Activated T-helper 2 cell treated with anti-CD3 and anti-CD28 coated beads, Interferon-gamma antibody, Interleukin-2, Interleukin-4, amounts not matched to agents 10 μg/mL and 5 μg/mL and 100 μg/mL, durations not matched to agents 14 hours and 24 hours and 36 hours (primary cell): ENCODE measurements around the gene KIF2C. TPM values are rescaled to one million over a fixed set of nuclear protein-coding genes. Genes with fewer than 3 reads are reported as not detected.
A peak's percentile ranks its signal among the peaks of the same experiment; 100 is the strongest.
"Not testable (repeated sequence)": the region's sequence is repeated elsewhere in the genome, so short reads cannot be mapped to it uniquely, and the experiment has no call there.

ENCODE experiments used
- DNase-seq: peaks from one replicate; pipeline ENCODE4 v3.0.0; 2021; ENCODE audit warnings: low spot score
- H3K27ac Mint-ChIP-seq: one replicate; pipeline ENCODE4 v1.8.0; 2021; ENCODE audit warnings: mixed read lengths
- H3K27me3 Mint-ChIP-seq: one replicate; pipeline ENCODE4 v1.8.0; 2021; ENCODE audit warnings: low read depth, mixed read lengths
- H3K36me3 Mint-ChIP-seq: one replicate; pipeline ENCODE4 v1.8.0; 2021; ENCODE audit warnings: low read depth, mixed read lengths
- H3K4me1 Mint-ChIP-seq: one replicate; pipeline ENCODE4 v1.8.0; 2021; ENCODE audit warnings: low read depth, mixed read lengths
- H3K4me3 Mint-ChIP-seq: one replicate; pipeline ENCODE4 v1.8.0; 2021; ENCODE audit warnings: low read depth, mild to moderate bottlenecking, moderate library complexity, mixed read lengths
- H3K9me3 Mint-ChIP-seq: one replicate; pipeline ENCODE4 v1.8.0; 2021; ENCODE audit warnings: mixed read lengths
- intact Hi-C: fragments of 100-400 bp; cut with micrococcal nuclease; formaldehyde crosslinking; loops from one replicate; pipeline ENCODE4 v1.15.1; 2023
- total RNA-seq: library from RNA; stranded (reverse); gene quantifications from 2 replicates; pipeline ENCODE4 v1.2.3, GENCODE V29; 2022

The KIF2C gene
- total RNA-seq, 1 donor from 2014 or later = 83.5 TPM

DNA sequence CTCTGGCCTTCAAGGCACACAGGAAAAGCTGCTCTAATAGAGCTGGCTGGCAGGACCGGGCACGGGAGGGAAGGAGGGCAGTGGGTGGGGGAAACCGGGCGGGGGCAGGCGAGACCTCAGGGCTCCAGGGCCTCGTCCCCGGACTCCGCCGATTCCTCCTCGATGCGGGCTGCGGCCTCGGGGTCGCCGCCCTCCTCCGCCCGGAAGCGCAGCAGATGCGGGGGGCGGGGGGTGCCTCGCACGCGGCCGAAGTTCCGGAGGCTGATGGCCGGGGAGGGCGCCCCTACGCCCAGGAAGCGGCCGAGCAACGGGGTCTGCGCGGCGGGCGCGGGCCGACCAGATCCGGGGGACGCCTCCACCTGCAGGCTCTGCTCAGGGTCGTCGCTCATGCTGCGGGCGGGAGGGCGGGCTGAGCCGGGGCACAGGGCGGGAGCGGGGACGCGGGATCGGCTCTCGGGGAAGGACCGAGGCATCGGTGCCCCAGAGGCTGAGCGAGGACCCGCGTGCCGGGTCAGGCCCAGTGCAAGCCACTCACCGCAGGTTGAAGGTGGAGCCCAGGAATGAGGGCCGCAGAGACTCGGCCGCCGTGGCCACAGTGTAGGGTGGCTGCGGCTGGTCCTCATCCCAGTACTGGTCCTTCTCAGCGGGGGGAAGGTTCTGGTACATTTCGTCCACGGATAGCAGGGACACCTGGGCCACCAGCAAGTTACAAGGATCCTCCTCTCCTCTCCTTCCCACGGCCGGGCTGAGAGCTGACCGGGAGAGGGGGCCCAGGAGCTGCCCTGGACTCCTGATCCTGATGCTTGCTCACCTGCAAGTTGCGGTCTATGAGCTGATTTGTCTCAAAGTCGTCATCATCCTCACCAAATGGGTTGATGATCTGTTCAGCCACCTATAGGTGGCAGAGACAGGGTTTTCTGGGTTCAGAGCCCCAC lies 44.7 kb downstream of the KIF2C start:
- Mint-ChIP-seq H3K4me3 (peak overlapping the region; percentile 56), H3K27me3 (no peaks in the 10 kb centered on the region), H3K9me3 (no peaks in the 10 kb centered on the region), H3K27ac (peak overlapping the region; percentile 63), H3K36me3 (peaks cover 41% of the 10 kb centered on the region), H3K4me1 (peaks cover 35% of the 10 kb centered on the region)
- intact Hi-C loops = loop anchor here (2.0 to 5.0 kb wide), 3 partner anchors 14 to 228 kb away; partner anchors contain the start of genes HECTD3 and UROD
- no peak for DNase-seq

DNA sequence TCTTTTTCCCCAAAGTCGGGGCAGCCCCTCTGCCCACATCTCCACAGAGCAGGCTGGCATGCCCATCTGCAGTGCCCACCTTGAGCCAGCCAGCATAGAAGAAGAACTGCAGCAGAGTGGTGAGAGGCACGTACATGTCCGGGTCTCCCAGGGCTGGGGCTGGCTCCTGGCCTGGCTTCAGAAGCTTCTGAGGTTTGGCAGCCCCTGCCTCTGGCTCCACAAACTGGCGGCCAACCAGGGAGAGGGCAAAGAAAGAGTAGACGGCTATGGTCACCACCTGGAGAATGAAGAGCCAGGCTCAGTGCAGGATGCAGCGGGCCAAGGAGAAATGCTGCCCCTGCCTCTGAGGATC lies 45.4 kb downstream of the KIF2C start:
- intact Hi-C loops = loop anchor here (2.0 to 5.0 kb wide), 3 partner anchors 14 to 227 kb away; partner anchors contain the start of genes HECTD3 and UROD
- H3K4me3 Mint-ChIP-seq = peak overlapping the region; percentile 72

DNA sequence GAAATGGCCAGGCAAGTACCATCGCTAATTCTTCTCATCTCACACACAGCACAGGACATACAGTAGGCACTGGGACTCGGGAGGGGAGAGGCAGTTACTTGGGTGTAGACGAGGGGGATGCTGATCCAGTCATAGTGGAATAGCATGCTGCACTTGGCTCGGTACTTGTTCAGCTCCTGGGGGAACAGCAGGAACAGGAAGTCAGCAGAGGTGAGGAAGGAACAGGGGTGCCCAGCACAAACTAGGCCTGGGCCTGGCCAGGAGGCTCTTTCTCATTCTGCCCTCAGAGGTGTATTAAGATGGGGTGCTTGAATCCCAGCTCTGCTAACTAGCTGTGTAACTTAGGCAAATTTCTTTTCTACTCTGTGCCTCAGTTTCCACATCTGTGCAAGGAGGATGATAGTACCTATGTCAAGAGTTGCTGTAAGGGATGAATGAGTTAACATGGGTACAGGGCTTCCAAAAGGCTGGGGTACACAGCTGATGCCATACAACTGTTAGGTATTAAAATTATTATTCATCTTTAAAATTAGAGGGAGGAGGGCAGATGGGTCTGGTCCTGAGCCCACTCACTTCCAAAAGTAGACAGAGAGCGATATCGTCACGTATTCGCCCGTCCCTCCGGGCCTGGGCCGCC lies 46.0 kb downstream of the KIF2C start:
- Mint-ChIP-seq H3K4me1 (peaks cover 31% of the 10 kb centered on the region), H3K9me3 (no peaks in the 10 kb centered on the region), H3K27ac (peak overlapping the region; percentile 46), H3K36me3 (peaks cover 29% of the 10 kb centered on the region), H3K4me3 (peak overlapping the region; percentile 72), H3K27me3 (no peaks in the 10 kb centered on the region)
- DNase-seq = no peak
- intact Hi-C loops = loop anchor here (2.0 to 5.0 kb wide), 3 partner anchors 13 to 227 kb away; partner anchors contain the start of genes HECTD3 and UROD

More for the DNA sequence above, 45.4 kb downstream of the KIF2C start:
- DNase-seq = no peak
- Mint-ChIP-seq H3K27me3 (no peaks in the 10 kb centered on the region), H3K36me3 (peaks cover 35% of the 10 kb centered on the region), H3K9me3 (no peaks in the 10 kb centered on the region), H3K4me1 (peaks cover 35% of the 10 kb centered on the region), H3K27ac (peak overlapping the region; percentile 63)

DNA sequence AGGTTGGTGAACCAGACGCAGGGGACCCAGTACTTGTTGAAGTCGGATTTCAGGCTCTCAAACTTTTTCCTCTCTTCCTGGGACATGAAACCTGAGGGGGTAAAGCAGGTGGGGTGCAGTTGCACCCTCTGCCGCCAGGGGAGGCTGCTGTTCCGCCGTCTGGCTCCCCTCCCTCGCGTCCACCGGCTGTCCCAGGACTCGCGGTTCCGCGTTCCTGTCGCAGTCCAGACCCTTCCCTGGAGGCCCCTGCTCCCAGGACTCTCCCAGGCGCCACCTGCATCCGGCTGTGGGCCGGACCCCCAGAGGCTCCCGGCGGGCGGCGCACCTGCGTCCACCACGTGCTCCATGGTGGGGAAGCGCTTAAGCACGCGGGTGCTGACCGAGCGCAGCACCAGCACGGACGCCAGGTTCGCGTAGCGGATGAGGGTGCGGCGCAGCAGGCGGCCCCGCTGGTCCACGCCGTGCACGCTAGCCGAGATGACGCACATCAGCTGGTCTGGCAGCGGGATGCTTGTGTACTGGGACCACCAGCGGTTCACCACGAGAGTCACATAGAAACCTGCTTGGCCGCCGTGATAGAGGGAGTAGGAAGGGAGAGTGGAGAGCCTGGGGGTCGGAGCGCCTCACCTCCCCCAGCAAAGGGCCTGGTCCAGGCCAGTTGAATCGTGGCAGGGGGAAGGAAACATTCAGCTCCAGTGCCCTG lies 46.7 kb downstream of the KIF2C start:
- H3K36me3 Mint-ChIP-seq = peaks cover 22% of the 10 kb centered on the region
- peaks cover 29% of the 10 kb centered on the region for H3K4me1 Mint-ChIP-seq
- peak overlapping the region; percentile 72 for H3K4me3 Mint-ChIP-seq
- peak overlapping the region; percentile 80 for H3K27ac Mint-ChIP-seq
- intact Hi-C loops = loop anchor here (5.0 kb wide), 2 partner anchors 36 to 226 kb away; partner anchors contain the start of genes HECTD3 and UROD
- H3K27me3 Mint-ChIP-seq = no peaks in the 10 kb centered on the region
- H3K9me3 Mint-ChIP-seq = no peaks in the 10 kb centered on the region
- DNase-seq = peak; percentile 72

DNA sequence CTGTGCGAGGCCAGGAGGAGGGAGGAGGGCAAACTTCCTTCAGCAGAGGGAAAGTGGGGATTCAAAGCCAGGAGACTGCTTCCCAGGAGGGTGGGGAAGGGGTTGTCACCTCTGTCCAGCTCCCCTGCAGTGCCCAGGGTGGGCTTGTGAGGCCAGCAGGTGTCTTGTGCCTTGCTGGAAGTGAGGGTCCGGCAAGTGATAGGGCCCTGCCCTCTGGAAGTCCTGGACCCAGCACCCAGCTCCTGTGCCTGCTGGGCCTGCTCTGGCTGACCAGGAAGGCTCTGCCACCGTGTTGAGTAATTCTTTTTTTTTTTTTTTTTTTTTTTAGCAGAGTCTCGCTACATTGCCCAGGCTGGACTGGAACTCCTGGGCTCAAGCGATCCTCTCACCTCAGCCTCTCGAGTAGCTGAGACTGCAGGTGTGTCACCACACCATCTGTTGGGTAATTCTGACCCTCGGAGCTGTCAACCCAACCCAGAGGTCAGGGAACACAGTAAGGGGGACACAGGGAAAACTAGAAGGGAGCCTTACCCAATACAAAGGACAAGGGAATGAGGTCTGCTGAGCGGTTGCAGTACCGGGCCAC lies 47.3 kb downstream of the KIF2C start:
- H3K27me3 Mint-ChIP-seq = no peaks in the 10 kb centered on the region
- intact Hi-C loops = loop anchor here (5.0 kb wide), 2 partner anchors 35 to 225 kb away; partner anchors contain the start of genes HECTD3 and UROD
- H3K4me1 Mint-ChIP-seq = peaks cover 28% of the 10 kb centered on the region
- no peak for DNase-seq
- no peak overlapping the region for H3K27ac Mint-ChIP-seq
- peak overlapping the region; percentile 72 for H3K4me3 Mint-ChIP-seq
- no peaks in the 10 kb centered on the region for H3K9me3 Mint-ChIP-seq
- H3K36me3 Mint-ChIP-seq = peaks cover 16% of the 10 kb centered on the region

DNA sequence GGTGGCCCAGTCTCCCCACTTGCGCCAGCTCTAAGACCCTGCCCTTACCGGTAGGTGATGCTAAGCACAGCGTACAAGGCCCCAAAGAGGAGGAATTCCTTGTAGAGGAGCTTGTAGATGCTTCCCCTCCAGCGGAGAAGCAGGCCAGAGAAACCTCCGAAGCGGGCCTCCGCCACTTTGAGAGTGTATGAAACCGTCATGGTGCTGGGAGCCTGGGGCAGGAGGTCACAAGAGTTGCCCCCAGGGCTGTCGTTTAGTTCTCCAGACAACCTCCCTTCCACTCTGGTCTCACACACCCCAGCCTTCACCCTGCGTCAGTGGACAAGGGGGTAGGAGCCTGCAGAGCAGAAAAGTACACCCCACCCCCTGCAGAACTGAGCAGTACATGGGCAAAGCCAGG lies 47.9 kb downstream of the KIF2C start:
- H3K4me1 Mint-ChIP-seq = peaks cover 28% of the 10 kb centered on the region
- H3K4me3 Mint-ChIP-seq = no peak overlapping the region

DNA sequence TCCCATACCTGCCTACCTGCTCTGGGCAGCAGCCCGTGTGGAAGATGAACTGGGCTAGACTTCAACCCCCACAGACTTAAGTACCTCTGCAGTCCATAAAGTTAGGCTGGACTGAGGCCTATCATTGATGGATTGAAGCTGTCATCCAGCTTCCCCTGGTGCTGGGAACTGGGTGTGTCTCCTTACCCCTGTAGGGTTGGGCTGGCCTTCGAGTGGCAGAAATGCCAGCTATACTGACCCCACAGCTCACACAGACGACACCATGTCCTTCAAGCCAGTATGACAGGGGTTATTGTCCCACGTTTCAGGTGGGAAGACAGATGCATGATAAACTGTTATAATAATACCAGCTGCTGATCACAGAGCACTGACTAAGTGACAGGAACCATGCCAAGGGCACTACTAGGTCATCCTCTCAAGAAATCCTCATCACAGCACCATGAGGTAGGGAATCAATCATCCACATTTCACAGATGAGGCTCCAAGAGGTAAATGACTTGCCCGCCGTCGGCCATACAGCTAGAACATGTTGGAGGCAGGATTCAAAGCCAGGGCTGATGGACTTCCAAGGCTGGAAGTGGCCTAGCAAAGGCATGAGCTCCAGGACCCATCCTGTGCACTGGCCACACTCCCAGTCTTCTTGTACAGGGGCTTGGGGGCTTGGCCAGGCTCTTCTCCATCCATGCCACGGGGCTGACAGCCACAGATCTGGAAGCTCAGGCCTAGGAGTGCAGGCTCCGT lies 48.7 kb downstream of the KIF2C start, which contains the start of gene BEST4:
BEST4 (minus strand) TSS at position 51 of the 741 bp plus-strand sequence. CDS start 465 bp downstream, outside the sequence.
- intact Hi-C loops = loop anchor here (5.0 kb wide), 2 partner anchors 34 to 224 kb away; partner anchors contain the start of genes HECTD3 and UROD
- no peak within 1 kb of the TSS for H3K4me3 Mint-ChIP-seq
- H3K27ac Mint-ChIP-seq = no peak within 1 kb of the TSS
- H3K36me3 Mint-ChIP-seq = peaks cover 6% of the 10 kb centered on the region
- no peaks in the 10 kb centered on the region for H3K9me3 Mint-ChIP-seq
- DNase-seq = no peak
- H3K4me1 Mint-ChIP-seq = peaks cover 25% of the 10 kb centered on the region
- H3K27me3 Mint-ChIP-seq = no peaks in the 10 kb centered on the region

More for the DNA sequence above, 47.9 kb downstream of the KIF2C start:
- H3K36me3 Mint-ChIP-seq = peaks cover 12% of the 10 kb centered on the region
- H3K27me3 Mint-ChIP-seq = no peaks in the 10 kb centered on the region
- H3K27ac Mint-ChIP-seq = no peak overlapping the region
- intact Hi-C loops = loop anchor here (5.0 kb wide), 2 partner anchors 35 to 225 kb away; partner anchors contain the start of genes HECTD3 and UROD
- H3K9me3 Mint-ChIP-seq = no peaks in the 10 kb centered on the region
- no peak for DNase-seq

DNA sequence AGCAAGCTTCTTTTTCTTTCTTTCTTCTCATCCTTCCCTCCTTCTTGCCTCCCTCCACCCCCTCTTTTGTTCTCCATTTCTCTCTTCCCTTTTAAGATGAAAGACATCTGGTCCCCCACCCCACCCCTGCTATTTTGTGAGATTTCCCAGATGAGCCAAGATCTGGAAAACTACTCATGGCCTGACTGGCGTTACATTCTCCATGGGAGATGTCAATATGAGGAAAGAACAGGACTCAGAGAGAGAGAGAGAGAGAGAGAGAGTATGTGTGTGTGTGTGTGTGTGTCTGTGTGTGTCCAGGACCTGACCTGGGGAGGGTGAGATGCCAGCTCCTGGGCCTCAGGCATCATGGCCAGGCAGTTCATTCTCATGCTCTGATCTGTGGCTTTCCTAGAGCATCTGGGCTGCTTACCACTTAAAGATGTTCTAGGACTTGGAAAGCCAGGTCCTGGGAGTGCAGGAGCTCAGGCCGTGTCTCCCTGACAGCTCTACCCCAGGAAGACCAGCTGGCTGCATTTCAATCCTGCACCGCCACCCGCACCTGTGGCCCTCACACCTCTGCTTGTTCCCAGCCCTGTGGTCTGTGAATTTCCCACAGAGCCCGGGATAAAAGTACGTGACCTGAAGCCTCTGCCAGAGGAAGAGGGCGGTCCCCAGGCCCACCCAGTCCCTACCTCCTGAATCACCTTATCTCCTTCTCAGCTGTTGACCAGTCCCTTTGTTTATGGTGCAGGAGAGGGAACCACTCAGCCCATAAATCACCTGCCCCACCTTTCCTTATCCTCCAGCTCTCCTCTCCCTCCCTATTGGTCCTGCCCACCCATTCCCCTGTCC lies 51.5 kb downstream of the KIF2C start:
- H3K9me3 Mint-ChIP-seq = no peaks in the 10 kb centered on the region
- no peaks in the 10 kb centered on the region for H3K36me3 Mint-ChIP-seq
- H3K4me3 Mint-ChIP-seq = no peak overlapping the region
- H3K4me1 Mint-ChIP-seq = peaks cover 6% of the 10 kb centered on the region
- no peaks in the 10 kb centered on the region for H3K27me3 Mint-ChIP-seq
- intact Hi-C loops = no loop called here
- no peak overlapping the region for H3K27ac Mint-ChIP-seq
- DNase-seq = no peak

DNA sequence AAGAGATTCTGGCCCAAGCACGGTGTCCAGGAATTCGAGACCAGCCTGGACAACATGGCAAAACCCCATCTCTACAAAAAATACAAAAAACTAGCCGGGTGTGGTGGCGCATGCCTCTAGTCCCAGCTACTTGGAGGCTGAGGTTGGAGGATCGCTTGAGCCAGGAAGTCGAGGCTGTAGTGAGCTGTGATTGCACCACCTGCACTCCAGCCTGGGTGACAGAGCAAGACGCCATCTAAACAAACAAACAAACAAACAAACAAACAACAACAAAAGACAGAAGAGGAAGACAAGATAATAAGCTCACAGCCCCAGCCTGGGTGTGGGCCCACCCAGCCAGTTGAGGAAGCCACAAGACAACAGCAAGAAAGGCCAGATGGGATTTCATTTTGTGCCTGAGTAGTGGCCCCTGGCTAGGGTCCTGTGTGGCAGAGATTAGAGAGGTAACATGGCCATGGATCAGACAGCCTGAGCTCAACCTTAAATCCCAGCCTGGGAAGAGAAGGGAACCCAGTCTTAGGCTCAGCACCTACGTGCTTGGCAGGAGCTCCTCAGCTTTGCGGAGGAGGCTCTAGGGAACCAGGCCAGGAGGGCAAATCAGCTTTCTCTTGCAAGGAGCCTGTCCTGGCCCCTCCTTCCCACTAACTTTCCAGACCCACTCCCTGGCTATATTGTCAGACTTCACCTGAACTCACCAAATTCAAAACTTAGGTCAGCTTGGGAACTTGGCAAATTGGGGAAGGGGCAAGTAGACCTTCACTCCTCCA lies 53.3 kb downstream of the KIF2C start:
- Mint-ChIP-seq H3K4me3 (no peak overlapping the region), H3K36me3 (no peaks in the 10 kb centered on the region), H3K9me3 (no peaks in the 10 kb centered on the region), H3K27me3 (no peaks in the 10 kb centered on the region), H3K27ac (no peak overlapping the region), H3K4me1 (peaks cover 2% of the 10 kb centered on the region)
- intact Hi-C loops = no loop called here
- DNase-seq = no peak

DNA sequence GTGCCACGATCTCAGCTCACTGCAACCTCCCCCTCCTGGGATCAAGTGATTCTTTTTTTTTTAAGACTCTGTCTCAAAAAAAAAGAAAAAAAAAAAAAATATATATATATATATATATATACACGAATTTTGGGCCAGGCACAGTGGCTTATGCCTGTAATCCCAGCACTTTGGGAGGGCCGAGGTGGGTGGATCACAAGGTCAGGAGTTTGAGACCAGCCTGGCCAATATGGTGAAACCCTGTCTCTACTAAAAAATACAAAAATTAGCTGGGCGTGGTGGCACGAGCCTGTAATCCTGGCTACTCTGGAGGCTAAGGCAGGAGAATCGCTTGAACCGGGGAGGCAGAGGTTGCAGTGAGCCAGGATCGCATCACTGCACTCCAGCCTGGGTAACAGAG lies 58.2 kb downstream of the KIF2C start:
- DNase-seq, H3K9me3 Mint-ChIP-seq: not testable (repeated sequence)
- intact Hi-C loops = loop anchor here (2.0 kb wide), 2 partner anchors 13 to 1449 kb away; partner anchors contain the start of gene RAD54L

More for the DNA sequence above, 58.2 kb downstream of the KIF2C start:
- peaks cover 17% of the 10 kb centered on the region for H3K4me1 Mint-ChIP-seq
- peaks cover 22% of the 10 kb centered on the region for H3K36me3 Mint-ChIP-seq
- not testable (repeated sequence) for H3K4me3 Mint-ChIP-seq, H3K27ac Mint-ChIP-seq, H3K27me3 Mint-ChIP-seq
